Anterior cingulate cortex (tissue), 58 donors: ENCODE data around the gene VPS4A.
A peak's percentile ranks its signal among the peaks of the same experiment; 100 is the strongest.

Experiments used
- DNase-seq, 58 donors: peaks; one replicate each; lab custom pipeline; 2025; lab: John Stamatoyannopoulos, UW

VPS4A gene

GRCh38 chr16:69324585-69325253, 13.6 kb downstream of the VPS4A start:
- no peak for DNase-seq

- no peak for DNase-seq
Measured at GRCh38 chr16:69325784-69326171, 14.6 kb downstream of the VPS4A start.

- no peak for DNase-seq
Measured at GRCh38 chr16:69326172-69326873, 15.2 kb downstream of the VPS4A start.

- no peak for DNase-seq
Measured at GRCh38 chr16:69327585-69328310, 16.6 kb downstream of the VPS4A start.

GRCh38 chr16:69328854-69329316, 17.7 kb downstream of the VPS4A start:
- DNase-seq, result peak in 1 of 58 donors; percentile 13

GRCh38 chr16:69329369-69330285, 18.5 kb downstream of the VPS4A start:
- DNase-seq, result peak in 10 of 58 donors; percentile 28 to 77 (median 58)

GRCh38 chr16:69330286-69331109, 19.3 kb downstream of the VPS4A start, which contains the start of gene PDF:
TSS of gene PDF (minus strand) at chr16:69330588. CDS start at chr16:69330570, 18 bp downstream.
- peak; percentile 41 to 96 (median 90) for DNase-seq

- no peak for DNase-seq
Measured at GRCh38 chr16:69334696-69335095, 23.5 kb downstream of the VPS4A start.

GRCh38 chr16:69338557-69339288, 27.6 kb downstream of the VPS4A start:
- DNase-seq, result peak in 2 of 58 donors; percentile 53 to 68

- DNase-seq, result peak; percentile 65 to 98 (median 94)
Measured at GRCh38 chr16:69339289-69340094, 28.3 kb downstream of the VPS4A start, which contains the start of the genes COG8 and NIP7. TSS of gene COG8 (minus strand) at chr16:69339564. CDS start at chr16:69339552, 12 bp downstream. TSS of gene NIP7 (plus strand) at chr16:69339772. CDS start at chr16:69339830, 58 bp downstream.

- DNase-seq, result no peak
Measured at GRCh38 chr16:69340095-69340644, 29.0 kb downstream of the VPS4A start.

- DNase-seq, result no peak
Measured at GRCh38 chr16:69344171-69344570, 33.0 kb downstream of the VPS4A start.

- DNase-seq, result no peak
Measured at GRCh38 chr16:69345923-69346322, 34.8 kb downstream of the VPS4A start.

- no peak for DNase-seq
Measured at GRCh38 chr16:69346683-69347082, 35.5 kb downstream of the VPS4A start.

GRCh38 chr16:69348222-69348621, 37.1 kb downstream of the VPS4A start:
- DNase-seq, result no peak

- no peak for DNase-seq
Measured at GRCh38 chr16:69349536-69349935, 38.4 kb downstream of the VPS4A start.

- no peak for DNase-seq
Measured at GRCh38 chr16:69350536-69351133, 39.5 kb downstream of the VPS4A start.
